Measurements from ENCODE around the gene RIC8B. TPM values are rescaled to one million over a fixed set of nuclear protein-coding genes. Genes with fewer than 3 reads are reported as not detected.

Gene RIC8B
- polyA plus RNA-seq, 3 donors, result 2.7 to 3.8 (median 2.7) TPM

DNA sequence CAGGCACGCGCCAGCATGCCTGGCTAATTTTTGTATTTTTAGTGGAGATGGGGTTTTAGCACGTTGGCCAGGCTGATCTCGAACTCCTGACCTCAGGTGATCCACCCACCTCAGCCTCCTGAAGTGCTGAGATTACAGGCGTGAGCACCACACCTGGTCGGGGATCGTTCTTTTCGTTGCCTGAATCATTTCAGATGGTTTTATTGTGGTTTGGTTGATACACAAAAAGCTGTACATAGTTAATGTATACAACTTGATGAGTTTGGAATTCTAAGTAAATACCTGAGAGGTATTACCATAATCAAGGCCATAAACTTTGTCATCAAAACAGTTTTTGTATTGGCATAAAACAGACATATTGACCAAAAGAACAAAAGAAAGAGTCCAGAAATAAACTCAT is 63.3 kb downstream of the RIC8B start:
- Histone ChIP-seq H3K4me3 (replicated peaks in 1 of 3; ENCODE audit: low read depth in 2 of 3, low read length in 3 of 3) (no peak overlapping the region), H3K27me3 (ENCODE audit: control insufficient read depth in 2 of 2, insufficient read depth in 2 of 2, low read length in 2 of 2) (no peaks in the 10 kb centered on the region), H3K4me2 (replicated peaks; ENCODE audit: extremely low read depth, low read length, poor library complexity, severe bottlenecking) (no peak overlapping the region), H3K9me3 (replicated peaks in 1 of 2; ENCODE audit: control insufficient read depth in 1 of 2, insufficient read depth in 1 of 2, low read length in 2 of 2) (no peaks in the 10 kb centered on the region), H3K4me1 (ENCODE audit: control insufficient read depth in 1 of 2, insufficient read depth in 2 of 2, low read length in 2 of 2) (no peaks in the 10 kb centered on the region), H4K20me1 (ENCODE audit: insufficient read depth, low read length) (no peaks in the 10 kb centered on the region), H3K36me3 (replicated peaks in 1 of 2; ENCODE audit: control insufficient read depth in 1 of 2, insufficient read depth in 2 of 2, low read length in 2 of 2) (peaks cover 0 to 5% of the 10 kb centered on the region in 2 donors), H3K79me2 (ENCODE audit: insufficient read depth, low read length) (no peaks in the 10 kb centered on the region), H2AFZ (ENCODE audit: insufficient read depth, low read depth, low read length, poor library complexity, severe bottlenecking) (no peak overlapping the region), H3K9ac (ENCODE audit: insufficient read depth, low read length, poor library complexity, severe bottlenecking) (no peak overlapping the region), H3K27ac (ENCODE audit: low read depth in 1 of 2, low read length in 2 of 2) (no peak overlapping the region)
- no peaks in the 10 kb centered on the region for H3K4me1 Mint-ChIP-seq
- TF ChIP-seq, protein P1, sequence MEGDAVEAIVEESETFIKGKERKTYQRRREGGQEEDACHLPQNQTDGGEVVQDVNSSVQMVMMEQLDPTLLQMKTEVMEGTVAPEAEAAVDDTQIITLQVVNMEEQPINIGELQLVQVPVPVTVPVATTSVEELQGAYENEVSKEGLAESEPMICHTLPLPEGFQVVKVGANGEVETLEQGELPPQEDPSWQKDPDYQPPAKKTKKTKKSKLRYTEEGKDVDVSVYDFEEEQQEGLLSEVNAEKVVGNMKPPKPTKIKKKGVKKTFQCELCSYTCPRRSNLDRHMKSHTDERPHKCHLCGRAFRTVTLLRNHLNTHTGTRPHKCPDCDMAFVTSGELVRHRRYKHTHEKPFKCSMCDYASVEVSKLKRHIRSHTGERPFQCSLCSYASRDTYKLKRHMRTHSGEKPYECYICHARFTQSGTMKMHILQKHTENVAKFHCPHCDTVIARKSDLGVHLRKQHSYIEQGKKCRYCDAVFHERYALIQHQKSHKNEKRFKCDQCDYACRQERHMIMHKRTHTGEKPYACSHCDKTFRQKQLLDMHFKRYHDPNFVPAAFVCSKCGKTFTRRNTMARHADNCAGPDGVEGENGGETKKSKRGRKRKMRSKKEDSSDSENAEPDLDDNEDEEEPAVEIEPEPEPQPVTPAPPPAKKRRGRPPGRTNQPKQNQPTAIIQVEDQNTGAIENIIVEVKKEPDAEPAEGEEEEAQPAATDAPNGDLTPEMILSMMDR (IDR thresholded peaks at IDR 0.05), result no peak
- WGBS (ENCODE audit: insufficient coverage), result no CpG with 5 or more reads among the region's 8 CpGs
- intact Hi-C loops (cut with micrococcal nuclease), result no loop called here
- no peak overlapping the region for H3K27ac Mint-ChIP-seq
- H3K9me3 Mint-ChIP-seq, result peaks cover 0 to 2% (median 0%) of the 10 kb centered on the region in 7 donors
- H3K27me3 Mint-ChIP-seq (ENCODE audit: low read depth in 3 of 3), result peaks cover 0 to 2% (median 0%) of the 10 kb centered on the region in 3 donors
- H3K36me3 Mint-ChIP-seq, result peaks cover 13 to 28% of the 10 kb centered on the region in 2 donors
- H3K4me3 Mint-ChIP-seq, result no peak overlapping the region
- no peak for DNase-seq

DNA sequence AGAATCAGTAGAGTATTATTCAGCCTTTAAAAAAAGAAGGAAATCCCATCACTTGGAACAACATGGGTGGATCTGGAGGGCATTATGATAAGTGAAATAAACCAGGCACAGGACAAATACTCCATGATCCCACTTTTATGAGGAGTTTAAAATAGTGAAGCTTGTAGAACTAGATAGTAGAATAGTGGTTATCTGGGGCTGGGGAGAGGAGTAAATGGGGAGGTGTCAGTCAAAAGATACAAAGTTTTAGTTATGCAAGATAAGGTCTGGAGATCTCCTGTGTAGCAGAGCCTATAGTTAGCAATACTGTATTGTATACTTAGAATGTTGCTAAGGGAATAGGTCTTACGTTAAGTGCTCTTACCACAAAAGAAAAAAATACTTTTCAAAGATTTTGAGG is 64.9 kb downstream of the RIC8B start:
- Mint-ChIP-seq H3K27me3 (ENCODE audit: low read depth in 3 of 3) (peaks cover 0 to 2% (median 0%) of the 10 kb centered on the region in 3 donors), H3K27ac (no peak overlapping the region), H3K9me3 (peaks cover 0 to 2% (median 0%) of the 10 kb centered on the region in 7 donors), H3K4me1 (no peaks in the 10 kb centered on the region), H3K4me3 (no peak overlapping the region), H3K36me3 (peaks cover 12 to 34% of the 10 kb centered on the region in 2 donors)
- Histone ChIP-seq H3K79me2 (ENCODE audit: insufficient read depth, low read length) (no peaks in the 10 kb centered on the region), H3K4me2 (replicated peaks; ENCODE audit: extremely low read depth, low read length, poor library complexity, severe bottlenecking) (no peak overlapping the region), H3K27ac (ENCODE audit: low read depth in 1 of 2, low read length in 2 of 2) (no peak overlapping the region), H3K9ac (ENCODE audit: insufficient read depth, low read length, poor library complexity, severe bottlenecking) (no peak overlapping the region), H3K4me1 (ENCODE audit: control insufficient read depth in 1 of 2, insufficient read depth in 2 of 2, low read length in 2 of 2) (no peaks in the 10 kb centered on the region), H3K9me3 (replicated peaks in 1 of 2; ENCODE audit: control insufficient read depth in 1 of 2, insufficient read depth in 1 of 2, low read length in 2 of 2) (no peaks in the 10 kb centered on the region), H2AFZ (ENCODE audit: insufficient read depth, low read depth, low read length, poor library complexity, severe bottlenecking) (no peak overlapping the region), H4K20me1 (ENCODE audit: insufficient read depth, low read length) (no peaks in the 10 kb centered on the region), H3K27me3 (ENCODE audit: control insufficient read depth in 2 of 2, insufficient read depth in 2 of 2, low read length in 2 of 2) (no peaks in the 10 kb centered on the region), H3K4me3 (replicated peaks in 1 of 3; ENCODE audit: low read depth in 2 of 3, low read length in 3 of 3) (no peak overlapping the region), H3K36me3 (replicated peaks in 1 of 2; ENCODE audit: control insufficient read depth in 1 of 2, insufficient read depth in 2 of 2, low read length in 2 of 2) (peaks cover 9 to 18% of the 10 kb centered on the region in 2 donors)
- intact Hi-C loops (cut with micrococcal nuclease), result no loop called here
- TF ChIP-seq, protein P1 (IDR thresholded peaks at IDR 0.05), result no peak
- no CpG with 5 or more reads among the region's 1 CpG for WGBS (ENCODE audit: insufficient coverage)
- no peak for DNase-seq

Data from CD14-positive monocyte (primary cell).